Fibroblast of upper back skin (primary cell): ENCODE results near the gene TMEM123.

Source experiments
- DNase-seq: peaks from one replicate; pipeline ENCODE4 v3.0.0-alpha.2; 2013

Gene TMEM123

DNA sequence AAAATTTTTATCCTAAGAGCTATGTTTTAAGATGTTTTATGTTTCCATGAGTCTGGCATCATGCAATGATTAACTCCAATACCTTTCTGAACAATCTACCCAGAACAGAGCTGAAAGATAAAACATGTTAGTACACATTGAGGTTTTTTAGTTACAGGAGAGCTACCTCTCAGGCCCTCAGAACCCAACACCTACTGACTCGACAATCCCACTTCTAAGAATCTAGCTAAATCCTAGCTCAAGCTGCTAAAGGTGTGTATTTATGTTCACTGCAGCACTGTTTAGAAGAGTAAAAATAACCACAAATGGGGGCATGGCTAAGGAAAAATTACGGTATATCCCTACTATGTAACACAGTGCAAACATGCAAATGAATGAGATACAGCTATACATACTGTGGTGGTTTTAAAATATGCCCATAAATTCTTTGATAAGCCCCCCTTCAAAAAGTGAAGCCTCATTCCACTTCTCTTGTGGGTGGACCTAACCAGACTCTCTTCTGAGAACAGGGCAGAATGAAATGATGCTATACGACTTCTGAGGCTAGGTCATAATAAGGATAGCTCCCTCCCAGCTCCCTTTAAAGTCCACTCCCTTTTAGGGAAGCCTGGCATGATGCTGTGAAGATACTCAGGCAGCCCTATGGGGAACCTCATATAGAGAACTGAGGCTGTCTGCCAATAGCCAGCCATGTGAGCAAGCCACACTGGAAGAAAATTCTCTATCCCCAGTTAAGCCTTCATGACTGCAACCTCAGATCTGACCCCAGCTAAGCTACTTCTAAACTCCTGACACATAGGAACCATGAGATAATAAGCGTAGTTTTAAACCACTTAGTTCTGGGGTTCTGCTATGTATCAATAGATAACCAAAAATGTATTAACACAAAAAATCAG is 29.5 kb downstream of the TMEM123 start:
- peak; percentile 21 for DNase-seq

GRCh38 chr11:102421261-102421660 is 31.3 kb downstream of the TMEM123 start:
- DNase-seq: no peak

- no peak for DNase-seq
Observed at GRCh38 chr11:102420547-102420946, 32.0 kb downstream of the TMEM123 start.

DNA sequence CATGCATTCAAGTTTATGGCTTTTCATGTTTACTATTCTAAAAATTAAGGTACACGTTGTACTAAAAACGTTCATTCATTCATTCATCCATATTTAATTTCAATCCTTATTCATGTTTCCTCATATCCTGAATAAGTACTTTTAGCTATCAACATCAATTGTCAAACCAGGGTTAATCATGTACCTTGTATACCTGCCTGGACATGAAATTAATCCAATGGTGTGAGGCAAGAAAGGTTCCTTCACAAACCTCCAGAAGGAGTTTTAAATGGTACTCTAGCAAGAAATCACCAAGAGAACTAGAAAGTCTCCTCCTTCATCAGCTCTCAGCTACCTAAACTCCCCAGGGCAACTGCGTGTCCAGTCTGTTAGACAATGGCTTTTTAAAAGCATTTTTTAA is 33.4 kb downstream of the TMEM123 start:
- no peak for DNase-seq

DNA sequence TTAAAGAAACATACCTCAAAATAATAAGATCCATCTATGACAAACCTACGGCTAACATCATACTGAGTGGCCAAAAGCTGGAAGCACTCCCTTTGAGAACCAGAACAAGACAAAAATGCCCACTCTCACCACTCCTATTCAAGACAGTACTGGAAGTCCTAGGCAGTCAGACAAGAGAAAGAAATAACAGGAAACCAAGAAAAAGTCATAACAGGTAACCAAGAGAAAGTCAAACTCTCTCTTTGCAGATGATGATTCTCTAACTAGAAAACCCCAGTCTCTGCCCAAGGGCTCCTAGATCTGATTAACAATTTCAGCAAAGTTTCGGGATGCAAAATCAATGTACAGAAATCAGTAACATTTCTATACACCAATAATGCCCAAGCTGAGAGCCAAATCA is 35.6 kb downstream of the TMEM123 start:
- no peak for DNase-seq

GRCh38 chr11:102415304-102415916 is 37.2 kb downstream of the TMEM123 start:
- DNase-seq: no peak

DNA sequence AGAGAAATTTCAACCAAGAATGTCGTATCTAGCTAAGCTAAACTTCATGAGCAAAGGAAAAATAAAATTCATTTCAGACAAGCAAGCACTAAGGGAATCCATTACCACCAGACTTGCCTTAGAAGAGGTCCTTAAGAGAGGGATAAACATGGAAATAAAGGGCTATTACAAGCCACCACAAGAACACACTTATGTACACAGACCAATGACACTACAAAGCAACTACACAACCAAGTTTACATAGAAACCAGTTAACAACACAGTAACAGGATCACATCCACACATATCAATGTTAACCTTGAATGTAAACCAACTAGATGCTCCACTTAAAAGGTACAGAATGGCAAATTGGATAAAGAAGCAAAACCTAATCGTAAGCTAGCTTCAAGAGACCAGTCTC is 38.0 kb downstream of the TMEM123 start:
- no peak for DNase-seq

- DNase-seq: no peak
Observed at GRCh38 chr11:102413497-102413896, 39.1 kb downstream of the TMEM123 start.

GRCh38 chr11:102411142-102411541 is 41.4 kb downstream of the TMEM123 start:
- DNase-seq: no peak

- DNase-seq: peak; percentile 68
Observed at GRCh38 chr11:102410382-102410784, 42.2 kb downstream of the TMEM123 start.

DNA sequence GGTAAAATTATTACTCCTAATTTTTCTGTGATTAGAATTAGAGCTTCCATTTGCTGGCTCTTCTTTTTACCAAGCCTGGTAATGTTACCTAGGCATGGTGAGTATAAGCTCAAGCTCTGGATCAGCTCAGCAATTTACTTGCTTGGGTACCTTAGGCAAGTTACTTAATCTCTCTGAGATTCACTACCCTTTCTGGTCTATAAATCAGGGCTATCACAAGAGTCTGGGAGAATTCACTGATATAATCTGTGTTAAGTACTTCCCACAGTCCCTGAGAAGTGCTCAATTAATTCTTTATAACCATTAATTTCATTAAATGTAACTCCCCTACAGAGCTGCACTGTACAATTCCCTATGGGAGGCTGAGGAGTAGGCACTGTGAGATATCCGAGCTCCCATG is 44.2 kb downstream of the TMEM123 start:
- no peak for DNase-seq

DNA sequence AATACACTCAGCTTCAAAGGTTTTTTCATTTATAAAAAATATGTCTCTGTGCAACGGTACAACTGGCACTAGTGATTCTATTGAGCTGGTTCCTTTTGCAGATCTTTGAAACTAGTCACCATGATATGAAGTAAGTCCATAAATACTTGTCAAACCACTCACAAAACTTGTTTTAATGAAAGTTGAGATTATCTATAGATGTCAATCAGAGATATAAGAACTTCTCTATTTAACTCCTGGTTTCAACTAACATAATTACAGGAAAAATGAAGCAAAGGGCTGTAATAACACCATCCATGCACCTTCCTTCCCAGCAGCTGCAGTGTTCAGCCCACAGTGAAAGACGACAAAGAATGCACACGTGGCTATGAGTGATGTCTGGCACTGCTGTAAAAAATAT is 44.7 kb downstream of the TMEM123 start:
- no peak for DNase-seq

- no peak for DNase-seq
Observed at GRCh38 chr11:102406099-102406498, 46.5 kb downstream of the TMEM123 start.

- DNase-seq: no peak
Observed at GRCh38 chr11:102405501-102405900, 47.1 kb downstream of the TMEM123 start.

DNA sequence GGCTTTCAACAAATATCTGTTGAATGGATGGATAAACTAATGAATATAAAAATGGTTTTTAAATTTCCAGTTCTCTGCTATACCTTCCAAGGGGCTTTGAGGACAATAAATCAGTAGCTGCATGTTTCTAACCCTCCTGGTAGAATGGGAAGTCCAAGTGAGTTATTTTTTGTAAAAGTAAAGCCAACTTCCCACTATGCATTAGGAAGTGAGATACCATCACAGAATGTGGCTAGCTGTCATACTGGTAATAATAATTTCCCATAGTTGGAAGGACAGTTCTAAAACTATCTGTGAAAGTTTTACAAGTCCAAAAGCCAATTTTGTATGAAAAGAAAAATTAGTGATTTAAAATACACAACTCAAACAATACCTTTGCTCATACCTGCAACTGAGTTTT is 50.0 kb downstream of the TMEM123 start:
- no peak for DNase-seq

GRCh38 chr11:102401905-102402304 is 50.7 kb downstream of the TMEM123 start:
- no peak for DNase-seq

DNA sequence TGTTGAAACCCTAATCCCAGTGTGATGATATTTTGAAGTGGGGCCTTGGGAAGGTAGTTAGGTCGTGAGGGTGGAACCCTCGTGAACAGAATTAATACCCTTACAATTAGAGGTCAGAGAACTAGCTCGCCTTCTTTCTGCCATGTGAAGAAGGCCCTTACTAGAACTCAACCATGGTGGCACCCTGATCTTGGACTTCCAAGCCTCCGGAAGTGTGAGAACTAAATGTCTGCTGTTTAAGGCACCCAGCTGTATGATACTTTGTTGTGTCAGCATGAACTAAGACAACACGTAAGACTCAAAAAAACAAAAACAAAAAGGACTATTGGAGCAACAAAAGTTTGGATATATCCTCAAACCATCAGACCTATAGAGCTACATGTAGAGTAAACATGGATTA is 52.0 kb downstream of the TMEM123 start:
- no peak for DNase-seq

- no peak for DNase-seq
Observed at GRCh38 chr11:102399189-102399588, 53.4 kb downstream of the TMEM123 start.

- no peak for DNase-seq
Observed at GRCh38 chr11:102398297-102398696, 54.3 kb downstream of the TMEM123 start.

GRCh38 chr11:102396708-102397563 is 55.6 kb downstream of the TMEM123 start:
- no peak for DNase-seq

- no peak for DNase-seq
Observed at GRCh38 chr11:102395720-102396393, 56.7 kb downstream of the TMEM123 start.

DNA sequence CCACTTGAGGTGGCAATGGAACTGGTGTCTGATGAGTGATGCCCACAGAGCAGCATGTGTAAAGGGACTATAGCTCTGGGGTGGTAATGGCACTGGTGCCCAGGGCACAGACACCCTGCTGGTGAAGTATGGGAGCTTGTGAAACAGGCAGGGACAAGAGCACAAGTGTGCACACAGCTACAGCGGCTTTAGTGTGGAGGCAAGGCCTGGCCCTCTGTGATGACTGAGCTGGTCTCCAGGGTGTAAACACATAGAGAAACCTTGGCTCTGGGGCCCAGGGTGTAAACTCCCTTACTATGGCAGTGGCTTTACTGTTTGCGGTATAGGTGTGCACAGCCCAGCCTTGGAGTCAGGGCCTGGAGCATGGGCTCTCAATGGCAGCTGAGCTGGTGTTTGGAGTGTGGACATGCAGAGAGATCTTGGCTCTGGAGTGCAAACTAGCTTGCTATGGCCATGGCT is 59.3 kb downstream of the TMEM123 start:
- DNase-seq: no peak
